GM23338 (cell line): ENCODE results near the gene MYO1D. TPM values are rescaled to one million over a fixed set of nuclear protein-coding genes. Genes with fewer than 3 reads are reported as not detected.

Source experiments
- ATAC-seq: fragments of 200-7000 bp; cut with Tn5 transposase; 3 replicates; pipeline ENCODE4 v1.9.1; 2020
- DNase-seq: peaks from one replicate; pipeline ENCODE4 v3.0.0-alpha.2; 2015; ENCODE audit warnings: low spot score
- H2AFZ ChIP-seq: fragments of 200-600 bp; sonication (generic); 2 replicates; pipeline ENCODE4 v1.8.0; 2016; ENCODE audit warnings: antibody characterized with exemption, mild to moderate bottlenecking, moderate library complexity
- H3F3A ChIP-seq: fragments of 200-600 bp; sonication (generic); replicated peaks from 2 replicates; pipeline ENCODE4 v1.8.0; 2017; ENCODE audit warnings: antibody characterized with exemption, mixed run types, low read depth
- H3K27ac ChIP-seq: fragments of 200-600 bp; sonication (generic); 2 replicates; pipeline ENCODE4 v1.6.1; 2016; ENCODE audit warnings: low read depth
- H3K27me3 ChIP-seq: fragments of 200-600 bp; sonication (generic); 2 replicates; pipeline ENCODE4 v1.8.0; 2016; ENCODE audit warnings: mild to moderate bottlenecking, mixed run types, moderate library complexity; ENCODE audit not compliant: insufficient read depth
- H3K36me3 ChIP-seq: fragments of 200-600 bp; sonication (generic); 2 replicates; pipeline ENCODE4 v1.8.0; 2016; ENCODE audit warnings: mild to moderate bottlenecking; ENCODE audit not compliant: insufficient read depth
- H3K4me1 ChIP-seq: fragments of 200-600 bp; sonication (generic); 2 replicates; pipeline ENCODE4 v1.8.0; 2016; ENCODE audit warnings: mild to moderate bottlenecking, moderate library complexity; ENCODE audit not compliant: insufficient read depth
- H3K4me2 ChIP-seq: fragments of 200-600 bp; sonication (generic); 2 replicates; pipeline ENCODE4 v1.7.1; 2017; ENCODE audit warnings: mixed run types
- H3K4me3 ChIP-seq: fragments of 200-600 bp; sonication (generic); 2 replicates; pipeline ENCODE4 v1.6.1; 2016; ENCODE audit warnings: mixed run types
- H3K79me2 ChIP-seq: fragments of 200-600 bp; sonication (generic); replicated peaks from 2 replicates; pipeline ENCODE4 v1.8.0; 2017; ENCODE audit warnings: mild to moderate bottlenecking; ENCODE audit not compliant: insufficient read depth
- H3K9me2 ChIP-seq: fragments of 200-600 bp; sonication (generic); 2 replicates; pipeline ENCODE4 v1.8.0; 2017; ENCODE audit not compliant: insufficient read depth
- H4K20me1 ChIP-seq: fragments of 200-600 bp; sonication (generic); replicated peaks from 2 replicates; pipeline ENCODE4 v1.8.0; 2017; ENCODE audit warnings: mild to moderate bottlenecking; ENCODE audit not compliant: insufficient read depth
- H3K27ac Mint-ChIP-seq: 2 replicates; pipeline ENCODE4 v1.8.0; 2020; ENCODE audit warnings: inconsistent platforms, mild to moderate bottlenecking, moderate library complexity, mixed read lengths
- H3K27me3 Mint-ChIP-seq: 3 replicates; pipeline ENCODE4 v1.8.0; 2022; ENCODE audit warnings: low read depth, mild to moderate bottlenecking, moderate library complexity, mixed read lengths, inconsistent platforms; ENCODE audit not compliant: insufficient read depth, poor library complexity
- H3K36me3 Mint-ChIP-seq: 3 replicates; pipeline ENCODE4 v1.8.0; 2021; ENCODE audit warnings: low read depth, mild to moderate bottlenecking, inconsistent platforms, moderate library complexity, mixed read lengths
- H3K4me1 Mint-ChIP-seq: 3 replicates; pipeline ENCODE4 v1.8.0; 2020; ENCODE audit warnings: mild to moderate bottlenecking, inconsistent platforms, mixed read lengths
- H3K4me3 Mint-ChIP-seq: 3 replicates; pipeline ENCODE4 v1.8.0; 2021; ENCODE audit warnings: moderate library complexity, mild to moderate bottlenecking, inconsistent platforms, mixed read lengths
- H3K9me3 Mint-ChIP-seq: 3 replicates; pipeline ENCODE4 v1.8.0; 2020; ENCODE audit warnings: moderate library complexity, mild to moderate bottlenecking, inconsistent platforms, mixed read lengths
- CREB1 ChIP-seq: fragments of 250-450 bp; sonication (Bioruptor Pico); IDR thresholded peaks from 2 replicates; pipeline ENCODE4 v1.5.0; 2020; ENCODE audit warnings: low read depth, mild to moderate bottlenecking, moderate library complexity
- EZH2 ChIP-seq: fragments of 200-600 bp; sonication (generic); IDR thresholded peaks from one replicate; pipeline ENCODE4 v1.8.0; 2017; ENCODE audit warnings: antibody characterized with exemption, mild to moderate bottlenecking, low read depth; ENCODE audit not compliant: unreplicated experiment
- JUNB ChIP-seq: IDR thresholded peaks from one replicate; pipeline ENCODE4 v1.6.1; 2016; ENCODE audit warnings: antibody characterized with exemption; ENCODE audit not compliant: unreplicated experiment
- NANOG ChIP-seq: IDR thresholded peaks from 2 replicates; pipeline ENCODE4 v1.6.1; 2016; ENCODE audit warnings: antibody characterized with exemption, borderline replicate concordance
- POLR2AphosphoS5 ChIP-seq: IDR thresholded peaks from 2 replicates; pipeline ENCODE4 v1.6.1; 2016; ENCODE audit warnings: antibody characterized with exemption, low read depth
- STAT1 ChIP-seq: IDR thresholded peaks from one replicate; pipeline ENCODE4 v1.6.1; 2016; ENCODE audit warnings: antibody characterized with exemption; ENCODE audit not compliant: unreplicated experiment
- ZNF331 ChIP-seq: fragments of 250-450 bp; sonication (Bioruptor Pico); IDR thresholded peaks from 2 replicates; pipeline ENCODE4 v1.5.0; 2020; ENCODE audit warnings: low read depth, mild to moderate bottlenecking, moderate library complexity
- polyA plus RNA-seq: library from polyadenylated mRNA; unstranded; fragments of >200 nt; fragmentation: Nextera tagmentation; extraction: Ambion mirVana; gene quantifications from 2 replicates; pipeline ENCODE4 v1.2.1, GENCODE V29; 2016
- total RNA-seq: library from RNA; depleted of rRNA; stranded (reverse); fragments of >200 nt; shearing (Covaris generic); gene quantifications from 2 replicates; pipeline ENCODE4 v1.2.3, GENCODE V29; 2014
- TF ChIP-seq, protein P1 (sequence below): fragments of 250-450 bp; sonication (Bioruptor Pico); IDR thresholded peaks from 2 replicates; pipeline ENCODE4 v1.5.0; 2020; ENCODE audit warnings: mild to moderate bottlenecking, moderate library complexity
- TF ChIP-seq, protein P2 (sequence below), 2 experiments: fragments of 200-600 bp in 1 of 2; sonication (generic) in 1 of 2; conservative IDR thresholded peaks; 2 replicates each; pipeline versions ENCODE4 v1.5.1 to v1.6.1; 2016 to 2017; ENCODE audit warnings: antibody characterized with exemption in 2 of 2, low read depth in 2 of 2, mild to moderate bottlenecking in 2 of 2, moderate library complexity in 1 of 2
- TF ChIP-seq, protein P3 (sequence below): IDR thresholded peaks from one replicate; pipeline ENCODE4 v1.6.1; 2018; ENCODE audit warnings: antibody characterized with exemption; ENCODE audit not compliant: unreplicated experiment

The MYO1D gene
- total and polyA plus RNA-seq, 2 experiments from 2014 or later = 8.6 to 28.6 TPM

DNA sequence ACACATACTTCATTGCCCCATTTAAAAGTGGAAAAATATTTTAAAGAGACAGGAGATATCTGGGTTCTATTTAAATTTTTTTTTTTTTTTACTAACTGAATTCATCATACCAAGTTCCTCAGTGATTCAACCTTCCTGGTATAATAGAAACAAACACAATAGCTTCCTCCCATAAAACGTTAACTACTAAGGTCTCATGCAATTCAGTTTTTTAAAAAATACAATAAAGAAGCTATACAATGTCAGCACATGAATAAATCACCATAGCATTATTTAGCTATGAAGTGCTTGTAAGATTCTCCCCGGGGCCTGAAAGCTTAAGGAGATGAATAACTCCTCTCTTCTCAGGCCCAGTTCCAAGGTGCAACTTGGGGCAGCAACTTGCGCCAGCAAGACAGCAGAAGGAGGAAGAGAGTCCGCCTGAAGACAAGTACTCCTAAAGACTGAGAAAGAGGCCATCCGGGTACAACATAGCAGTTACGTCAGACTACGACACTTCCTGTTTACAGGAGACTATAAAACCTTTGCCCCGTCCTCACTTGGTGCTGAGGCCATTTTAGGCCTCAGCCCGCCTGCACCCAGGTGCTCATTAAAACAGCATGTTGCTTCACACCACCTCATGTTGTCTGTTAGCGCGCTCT, 81.5 kb downstream of the MYO1D start (continued):
- TF ChIP-seq, protein P1, sequence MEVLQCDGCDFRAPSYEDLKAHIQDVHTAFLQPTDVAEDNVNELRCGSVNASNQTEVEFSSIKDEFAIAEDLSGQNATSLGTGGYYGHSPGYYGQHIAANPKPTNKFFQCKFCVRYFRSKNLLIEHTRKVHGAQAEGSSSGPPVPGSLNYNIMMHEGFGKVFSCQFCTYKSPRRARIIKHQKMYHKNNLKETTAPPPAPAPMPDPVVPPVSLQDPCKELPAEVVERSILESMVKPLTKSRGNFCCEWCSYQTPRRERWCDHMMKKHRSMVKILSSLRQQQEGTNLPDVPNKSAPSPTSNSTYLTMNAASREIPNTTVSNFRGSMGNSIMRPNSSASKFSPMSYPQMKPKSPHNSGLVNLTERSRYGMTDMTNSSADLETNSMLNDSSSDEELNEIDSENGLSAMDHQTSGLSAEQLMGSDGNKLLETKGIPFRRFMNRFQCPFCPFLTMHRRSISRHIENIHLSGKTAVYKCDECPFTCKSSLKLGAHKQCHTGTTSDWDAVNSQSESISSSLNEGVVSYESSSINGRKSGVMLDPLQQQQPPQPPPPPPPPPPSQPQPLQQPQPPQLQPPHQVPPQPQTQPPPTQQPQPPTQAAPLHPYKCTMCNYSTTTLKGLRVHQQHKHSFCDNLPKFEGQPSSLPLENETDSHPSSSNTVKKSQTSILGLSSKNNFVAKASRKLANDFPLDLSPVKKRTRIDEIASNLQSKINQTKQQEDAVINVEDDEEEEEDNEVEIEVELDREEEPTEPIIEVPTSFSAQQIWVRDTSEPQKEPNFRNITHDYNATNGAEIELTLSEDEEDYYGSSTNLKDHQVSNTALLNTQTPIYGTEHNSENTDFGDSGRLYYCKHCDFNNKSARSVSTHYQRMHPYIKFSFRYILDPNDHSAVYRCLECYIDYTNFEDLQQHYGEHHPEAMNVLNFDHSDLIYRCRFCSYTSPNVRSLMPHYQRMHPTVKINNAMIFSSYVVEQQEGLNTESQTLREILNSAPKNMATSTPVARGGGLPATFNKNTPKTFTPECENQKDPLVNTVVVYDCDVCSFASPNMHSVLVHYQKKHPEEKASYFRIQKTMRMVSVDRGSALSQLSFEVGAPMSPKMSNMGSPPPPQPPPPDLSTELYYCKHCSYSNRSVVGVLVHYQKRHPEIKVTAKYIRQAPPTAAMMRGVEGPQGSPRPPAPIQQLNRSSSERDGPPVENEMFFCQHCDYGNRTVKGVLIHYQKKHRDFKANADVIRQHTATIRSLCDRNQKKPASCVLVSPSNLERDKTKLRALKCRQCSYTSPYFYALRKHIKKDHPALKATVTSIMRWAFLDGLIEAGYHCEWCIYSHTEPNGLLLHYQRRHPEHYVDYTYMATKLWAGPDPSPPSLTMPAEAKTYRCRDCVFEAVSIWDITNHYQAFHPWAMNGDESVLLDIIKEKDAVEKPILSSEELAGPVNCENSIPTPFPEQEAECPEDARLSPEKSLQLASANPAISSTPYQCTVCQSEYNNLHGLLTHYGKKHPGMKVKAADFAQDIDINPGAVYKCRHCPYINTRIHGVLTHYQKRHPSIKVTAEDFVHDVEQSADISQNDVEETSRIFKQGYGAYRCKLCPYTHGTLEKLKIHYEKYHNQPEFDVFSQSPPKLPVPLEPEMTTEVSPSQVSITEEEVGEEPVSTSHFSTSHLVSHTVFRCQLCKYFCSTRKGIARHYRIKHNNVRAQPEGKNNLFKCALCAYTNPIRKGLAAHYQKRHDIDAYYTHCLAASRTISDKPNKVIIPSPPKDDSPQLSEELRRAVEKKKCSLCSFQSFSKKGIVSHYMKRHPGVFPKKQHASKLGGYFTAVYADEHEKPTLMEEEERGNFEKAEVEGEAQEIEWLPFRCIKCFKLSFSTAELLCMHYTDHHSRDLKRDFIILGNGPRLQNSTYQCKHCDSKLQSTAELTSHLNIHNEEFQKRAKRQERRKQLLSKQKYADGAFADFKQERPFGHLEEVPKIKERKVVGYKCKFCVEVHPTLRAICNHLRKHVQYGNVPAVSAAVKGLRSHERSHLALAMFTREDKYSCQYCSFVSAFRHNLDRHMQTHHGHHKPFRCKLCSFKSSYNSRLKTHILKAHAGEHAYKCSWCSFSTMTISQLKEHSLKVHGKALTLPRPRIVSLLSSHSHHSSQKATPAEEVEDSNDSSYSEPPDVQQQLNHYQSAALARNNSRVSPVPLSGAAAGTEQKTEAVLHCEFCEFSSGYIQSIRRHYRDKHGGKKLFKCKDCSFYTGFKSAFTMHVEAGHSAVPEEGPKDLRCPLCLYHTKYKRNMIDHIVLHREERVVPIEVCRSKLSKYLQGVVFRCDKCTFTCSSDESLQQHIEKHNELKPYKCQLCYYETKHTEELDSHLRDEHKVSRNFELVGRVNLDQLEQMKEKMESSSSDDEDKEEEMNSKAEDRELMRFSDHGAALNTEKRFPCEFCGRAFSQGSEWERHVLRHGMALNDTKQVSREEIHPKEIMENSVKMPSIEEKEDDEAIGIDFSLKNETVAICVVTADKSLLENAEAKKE (CRISPR knock-in tag) = no peak
- TF ChIP-seq JUNB (no peak), STAT1 (no peak), EZH2 (no peak), ZNF331 (no peak)

DNA sequence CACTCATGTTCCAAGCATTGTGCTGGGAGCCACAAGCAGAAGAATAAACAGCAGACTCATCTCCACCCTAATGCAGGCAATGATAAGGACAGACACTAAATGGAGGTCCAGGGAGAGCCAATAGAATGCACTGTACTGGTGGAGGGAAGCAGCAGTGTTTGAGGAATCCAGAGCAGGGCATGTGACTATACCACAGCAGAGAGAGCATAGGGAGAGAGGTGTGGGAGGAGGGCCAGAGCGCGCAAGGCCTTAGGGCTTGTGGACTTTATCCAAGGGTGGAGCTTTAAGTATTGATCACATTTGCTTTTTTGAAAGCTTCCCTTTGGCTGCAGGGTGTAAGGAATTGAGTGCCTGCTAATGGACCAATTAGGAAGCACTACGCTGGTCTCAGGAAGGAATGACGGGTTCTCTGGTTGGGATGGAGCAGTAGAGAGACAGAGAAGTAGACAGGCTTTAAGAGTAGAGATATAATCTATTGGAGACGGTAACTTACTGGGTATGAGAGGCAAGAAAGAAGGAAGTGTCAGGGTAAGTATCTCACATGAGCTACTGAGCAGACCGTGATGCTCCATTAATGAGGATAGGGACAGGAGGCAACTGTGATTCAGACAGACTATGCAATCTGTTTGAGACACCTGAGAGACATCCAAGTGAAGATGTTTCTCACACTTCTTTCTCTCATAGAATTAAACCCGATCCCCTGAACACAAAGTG, 82.2 kb downstream of the MYO1D start:
- no peak overlapping the region; the same call in 1 of the 2 replicates for H3K27ac Mint-ChIP-seq
- H3K36me3 Mint-ChIP-seq = no peaks in the 10 kb centered on the region
- Histone ChIP-seq H4K20me1 (no peaks in the 10 kb centered on the region), H3K4me3 (no peak overlapping the region), H3F3A (no peaks in the 10 kb centered on the region), H3K27ac (no peak overlapping the region), H3K27me3 (no peaks in the 10 kb centered on the region), H3K4me1 (0 out of 2 replicates have a peak, but pooled peaks cover 5% of the 10 kb centered on the region), H3K79me2 (no peaks in the 10 kb centered on the region), H3K4me2 (no peak overlapping the region), H3K9me2 (no peaks in the 10 kb centered on the region), H3K36me3 (no peaks in the 10 kb centered on the region), H2AFZ (no peak overlapping the region)
- peaks cover 2% of the 10 kb centered on the region for H3K27me3 Mint-ChIP-seq
- DNase-seq (peak; percentile 25), ATAC-seq (peak; percentile 77)
- H3K9me3 Mint-ChIP-seq = no peaks in the 10 kb centered on the region
- peaks cover 12% of the 10 kb centered on the region for H3K4me1 Mint-ChIP-seq
- no peak overlapping the region for H3K4me3 Mint-ChIP-seq
- no peak for TF ChIP-seq POLR2AphosphoS5
- TF ChIP-seq STAT1 = no peak
- no peak for TF ChIP-seq JUNB
- no peak for TF ChIP-seq CREB1 (CRISPR knock-in tag)
- TF ChIP-seq ZNF331 = no peak
- no peak for TF ChIP-seq NANOG
- TF ChIP-seq, protein P2, sequence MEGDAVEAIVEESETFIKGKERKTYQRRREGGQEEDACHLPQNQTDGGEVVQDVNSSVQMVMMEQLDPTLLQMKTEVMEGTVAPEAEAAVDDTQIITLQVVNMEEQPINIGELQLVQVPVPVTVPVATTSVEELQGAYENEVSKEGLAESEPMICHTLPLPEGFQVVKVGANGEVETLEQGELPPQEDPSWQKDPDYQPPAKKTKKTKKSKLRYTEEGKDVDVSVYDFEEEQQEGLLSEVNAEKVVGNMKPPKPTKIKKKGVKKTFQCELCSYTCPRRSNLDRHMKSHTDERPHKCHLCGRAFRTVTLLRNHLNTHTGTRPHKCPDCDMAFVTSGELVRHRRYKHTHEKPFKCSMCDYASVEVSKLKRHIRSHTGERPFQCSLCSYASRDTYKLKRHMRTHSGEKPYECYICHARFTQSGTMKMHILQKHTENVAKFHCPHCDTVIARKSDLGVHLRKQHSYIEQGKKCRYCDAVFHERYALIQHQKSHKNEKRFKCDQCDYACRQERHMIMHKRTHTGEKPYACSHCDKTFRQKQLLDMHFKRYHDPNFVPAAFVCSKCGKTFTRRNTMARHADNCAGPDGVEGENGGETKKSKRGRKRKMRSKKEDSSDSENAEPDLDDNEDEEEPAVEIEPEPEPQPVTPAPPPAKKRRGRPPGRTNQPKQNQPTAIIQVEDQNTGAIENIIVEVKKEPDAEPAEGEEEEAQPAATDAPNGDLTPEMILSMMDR (conservative IDR thresholded peaks at IDR 0.05; ENCODE audit: low read depth in 2 of 2) = no peak
- TF ChIP-seq EZH2 = no peak
- TF ChIP-seq, protein P3, sequence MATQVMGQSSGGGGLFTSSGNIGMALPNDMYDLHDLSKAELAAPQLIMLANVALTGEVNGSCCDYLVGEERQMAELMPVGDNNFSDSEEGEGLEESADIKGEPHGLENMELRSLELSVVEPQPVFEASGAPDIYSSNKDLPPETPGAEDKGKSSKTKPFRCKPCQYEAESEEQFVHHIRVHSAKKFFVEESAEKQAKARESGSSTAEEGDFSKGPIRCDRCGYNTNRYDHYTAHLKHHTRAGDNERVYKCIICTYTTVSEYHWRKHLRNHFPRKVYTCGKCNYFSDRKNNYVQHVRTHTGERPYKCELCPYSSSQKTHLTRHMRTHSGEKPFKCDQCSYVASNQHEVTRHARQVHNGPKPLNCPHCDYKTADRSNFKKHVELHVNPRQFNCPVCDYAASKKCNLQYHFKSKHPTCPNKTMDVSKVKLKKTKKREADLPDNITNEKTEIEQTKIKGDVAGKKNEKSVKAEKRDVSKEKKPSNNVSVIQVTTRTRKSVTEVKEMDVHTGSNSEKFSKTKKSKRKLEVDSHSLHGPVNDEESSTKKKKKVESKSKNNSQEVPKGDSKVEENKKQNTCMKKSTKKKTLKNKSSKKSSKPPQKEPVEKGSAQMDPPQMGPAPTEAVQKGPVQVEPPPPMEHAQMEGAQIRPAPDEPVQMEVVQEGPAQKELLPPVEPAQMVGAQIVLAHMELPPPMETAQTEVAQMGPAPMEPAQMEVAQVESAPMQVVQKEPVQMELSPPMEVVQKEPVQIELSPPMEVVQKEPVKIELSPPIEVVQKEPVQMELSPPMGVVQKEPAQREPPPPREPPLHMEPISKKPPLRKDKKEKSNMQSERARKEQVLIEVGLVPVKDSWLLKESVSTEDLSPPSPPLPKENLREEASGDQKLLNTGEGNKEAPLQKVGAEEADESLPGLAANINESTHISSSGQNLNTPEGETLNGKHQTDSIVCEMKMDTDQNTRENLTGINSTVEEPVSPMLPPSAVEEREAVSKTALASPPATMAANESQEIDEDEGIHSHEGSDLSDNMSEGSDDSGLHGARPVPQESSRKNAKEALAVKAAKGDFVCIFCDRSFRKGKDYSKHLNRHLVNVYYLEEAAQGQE = no peak
